OCI-M2 (cell line): ENCODE results near the gene TRIM38.

ENCODE experiments used
- DNase-seq: peaks from one replicate; lab custom pipeline; 2025; ENCODE audit not compliant: unreplicated experiment; lab: John Stamatoyannopoulos, UW

The TRIM38 gene

GRCh38 chr6:26026833-26027490, 64.4 kb downstream of the TRIM38 start:
- peak; percentile 96 for DNase-seq

- DNase-seq, result no peak
These were observed 65.0 kb downstream of the TRIM38 start for GRCh38 chr6:26027491-26028211.

- DNase-seq, result no peak
These were observed 65.7 kb downstream of the TRIM38 start for GRCh38 chr6:26028212-26028745.

- DNase-seq, result no peak
These were observed 66.4 kb downstream of the TRIM38 start for GRCh38 chr6:26028746-26029569.

- DNase-seq, result no peak
These were observed 66.9 kb downstream of the TRIM38 start for GRCh38 chr6:26029570-26029856.

- DNase-seq, result no peak
These were observed 67.5 kb downstream of the TRIM38 start for GRCh38 chr6:26029857-26030653.

GRCh38 chr6:26030716-26031115, 68.1 kb downstream of the TRIM38 start:
- no peak for DNase-seq

GRCh38 chr6:26031151-26031594, 68.6 kb downstream of the TRIM38 start:
- no peak for DNase-seq

- peak; percentile 98 for DNase-seq
These were observed 69.2 kb downstream of the TRIM38 start for GRCh38 chr6:26031595-26032339.

- DNase-seq, result no peak
These were observed 69.9 kb downstream of the TRIM38 start for GRCh38 chr6:26032340-26033084.

GRCh38 chr6:26033085-26033940, 70.7 kb downstream of the TRIM38 start:
- DNase-seq, result peak; percentile 95

- DNase-seq, result no peak
These were observed 71.3 kb downstream of the TRIM38 start for GRCh38 chr6:26033941-26034354.

- DNase-seq, result no peak
These were observed 72.3 kb downstream of the TRIM38 start for GRCh38 chr6:26034905-26035304.
